DND-41 (cell line): ENCODE data around the gene EIF2B1.

Experiments
- ATAC-seq: fragments of 200-7000 bp; cut with Tn5 transposase; 3 replicates; pipeline ENCODE4 v1.9.1; 2021; ENCODE audit warnings: low read depth; ENCODE audit not compliant: insufficient read depth
- DNase-seq: peaks from one replicate; pipeline ENCODE4 v3.0.0-alpha.2; 2020
- H2AFZ ChIP-seq: 2 replicates; pipeline ENCODE4 v1.6.0; 2012; ENCODE audit warnings: low read depth, low read length
- H3K27ac ChIP-seq: 2 replicates; pipeline ENCODE4 v1.5.1; 2012; ENCODE audit warnings: low read length, inconsistent platforms
- H3K27me3 ChIP-seq: fragments of 200-600 bp; sonication (generic); 2 replicates; pipeline ENCODE4 v1.6.0; 2012; ENCODE audit warnings: low read length, mild to moderate bottlenecking, inconsistent platforms; ENCODE audit not compliant: insufficient read depth, poor library complexity
- H3K36me3 ChIP-seq: 2 replicates; pipeline ENCODE4 v1.5.1; 2012; ENCODE audit warnings: low read length, inconsistent platforms; ENCODE audit not compliant: insufficient read depth
- H3K4me1 ChIP-seq: 2 replicates; pipeline ENCODE4 v1.5.1; 2012; ENCODE audit warnings: mild to moderate bottlenecking, low read length; ENCODE audit not compliant: insufficient read depth
- H3K4me2 ChIP-seq: 2 replicates; pipeline ENCODE4 v1.6.0; 2012; ENCODE audit warnings: mild to moderate bottlenecking, moderate library complexity, low read length, inconsistent platforms; ENCODE audit not compliant: insufficient read depth
- H3K4me3 ChIP-seq, 2 experiments: fragments of 200-600 bp in 1 of 2; shearing (Covaris generic) in 1 of 2; 2 replicates each; pipeline ENCODE4 v1.5.1; 2012 to 2016; ENCODE audit warnings: inconsistent platforms in 2 of 2, low read length in 2 of 2, mild to moderate bottlenecking in 2 of 2, low read depth in 1 of 2, moderate library complexity in 1 of 2
- H3K79me2 ChIP-seq: 2 replicates; pipeline ENCODE4 v1.6.0; 2012; ENCODE audit warnings: low read length, inconsistent platforms; ENCODE audit not compliant: insufficient read depth
- H3K9ac ChIP-seq: 2 replicates; pipeline ENCODE4 v1.6.0; 2012; ENCODE audit warnings: low read depth, mild to moderate bottlenecking, inconsistent platforms, low read length, moderate library complexity
- H3K9me3 ChIP-seq: 2 replicates; pipeline ENCODE4 v1.5.1; 2012; ENCODE audit warnings: low read length, moderate library complexity, mild to moderate bottlenecking, inconsistent platforms; ENCODE audit not compliant: insufficient read depth, severe bottlenecking
- H4K20me1 ChIP-seq: 2 replicates; pipeline ENCODE4 v1.6.0; 2012; ENCODE audit warnings: low read length; ENCODE audit not compliant: insufficient read depth
- CTCF ChIP-seq: IDR thresholded peaks from 2 replicates; pipeline ENCODE4 v1.5.1; 2012; ENCODE audit warnings: borderline replicate concordance, low read length, moderate library complexity, mild to moderate bottlenecking; ENCODE audit not compliant: poor library complexity, severe bottlenecking; ENCODE audit errors: extremely low read depth
- EZH2 ChIP-seq: IDR thresholded peaks from 3 replicates; pipeline ENCODE4 v1.6.1; 2012; ENCODE audit warnings: borderline replicate concordance, low read depth, mild to moderate bottlenecking, moderate library complexity, low read length, inconsistent platforms; ENCODE audit not compliant: severe bottlenecking

Gene EIF2B1

GRCh38 chr12:123648401-123648800 is 14.9 kb upstream of the EIF2B1 start:
- no peaks in the 10 kb centered on the region for H3K9me3 ChIP-seq
- no peak overlapping the region for H3K4me3 ChIP-seq
- peaks cover 6% of the 10 kb centered on the region; the same call in 1 of the 2 replicates for H3K79me2 ChIP-seq
- no peak overlapping the region for H3K9ac ChIP-seq
- H3K4me2 ChIP-seq: no peak overlapping the region
- no peaks in the 10 kb centered on the region; the same call in 1 of the 2 replicates for H4K20me1 ChIP-seq
- no peak for DNase-seq
- ATAC-seq: no peak
- H2AFZ ChIP-seq: no peak overlapping the region
- H3K27ac ChIP-seq: no peak overlapping the region
- no peak for TF ChIP-seq CTCF
- TF ChIP-seq EZH2: no peak
- H3K4me1 ChIP-seq: no peaks in the 10 kb centered on the region
- H3K27me3 ChIP-seq: no peaks in the 10 kb centered on the region
- H3K36me3 ChIP-seq: peaks cover 77% of the 10 kb centered on the region

GRCh38 chr12:123645878-123646277 is 12.4 kb upstream of the EIF2B1 start:
- Histone ChIP-seq H3K79me2 (peaks cover 12% of the 10 kb centered on the region), H3K9ac (no peak overlapping the region), H3K9me3 (no peaks in the 10 kb centered on the region), H3K27me3 (no peaks in the 10 kb centered on the region), H4K20me1 (no peaks in the 10 kb centered on the region; the same call in 1 of the 2 replicates), H3K4me3 (no peak overlapping the region), H3K4me1 (no peaks in the 10 kb centered on the region), H3K36me3 (peaks cover 73% of the 10 kb centered on the region), H3K27ac (no peak overlapping the region), H2AFZ (no peak overlapping the region), H3K4me2 (no peak overlapping the region)
- DNase-seq: no peak
- ATAC-seq: no peak
- TF ChIP-seq EZH2: no peak
- peak; percentile 6 for TF ChIP-seq CTCF

GRCh38 chr12:123645380-123645779 is 11.9 kb upstream of the EIF2B1 start:
- peaks cover 15% of the 10 kb centered on the region for H3K79me2 ChIP-seq
- H3K36me3 ChIP-seq: peaks cover 74% of the 10 kb centered on the region
- no peaks in the 10 kb centered on the region for H3K4me1 ChIP-seq
- no peaks in the 10 kb centered on the region for H3K9me3 ChIP-seq
- H4K20me1 ChIP-seq: no peaks in the 10 kb centered on the region; the same call in 1 of the 2 replicates
- no peaks in the 10 kb centered on the region for H3K27me3 ChIP-seq
- no peak overlapping the region for H3K4me3 ChIP-seq
- no peak overlapping the region for H3K9ac ChIP-seq
- no peak overlapping the region for H2AFZ ChIP-seq
- TF ChIP-seq CTCF (no peak), EZH2 (no peak)
- no peak overlapping the region for H3K4me2 ChIP-seq
- no peak overlapping the region for H3K27ac ChIP-seq
- DNase-seq: no peak
- no peak for ATAC-seq

GRCh38 chr12:123643911-123644310 is 10.4 kb upstream of the EIF2B1 start:
- H3K36me3 ChIP-seq: peaks cover 69% of the 10 kb centered on the region
- H3K9me3 ChIP-seq: no peaks in the 10 kb centered on the region
- no peak overlapping the region for H2AFZ ChIP-seq
- H3K4me1 ChIP-seq: no peaks in the 10 kb centered on the region
- no peak for ATAC-seq
- no peak overlapping the region for H3K27ac ChIP-seq
- no peak overlapping the region for H3K4me3 ChIP-seq
- no peaks in the 10 kb centered on the region for H4K20me1 ChIP-seq
- peaks cover 17% of the 10 kb centered on the region for H3K79me2 ChIP-seq
- no peaks in the 10 kb centered on the region for H3K27me3 ChIP-seq
- DNase-seq: no peak
- no peak for TF ChIP-seq EZH2
- TF ChIP-seq CTCF: no peak
- H3K4me2 ChIP-seq: no peak overlapping the region
- no peak overlapping the region for H3K9ac ChIP-seq
